HG02884 (cell line): ENCODE measurements around the gene RFC2.
A peak's percentile ranks its signal among the peaks of the same experiment; 100 is the strongest.
"Not testable (repeated sequence)": the region's sequence is repeated elsewhere in the genome, so short reads cannot be mapped to it uniquely, and the experiment has no call there.

Experiments used
- ATAC-seq: cut with Tn5 transposase; IDR thresholded peaks from one replicate; pipeline ENCODE4 v1.9.1; 2021; ENCODE audit warnings: mild to moderate bottlenecking, moderate library complexity; ENCODE audit not compliant: unreplicated experiment

Gene RFC2

DNA sequence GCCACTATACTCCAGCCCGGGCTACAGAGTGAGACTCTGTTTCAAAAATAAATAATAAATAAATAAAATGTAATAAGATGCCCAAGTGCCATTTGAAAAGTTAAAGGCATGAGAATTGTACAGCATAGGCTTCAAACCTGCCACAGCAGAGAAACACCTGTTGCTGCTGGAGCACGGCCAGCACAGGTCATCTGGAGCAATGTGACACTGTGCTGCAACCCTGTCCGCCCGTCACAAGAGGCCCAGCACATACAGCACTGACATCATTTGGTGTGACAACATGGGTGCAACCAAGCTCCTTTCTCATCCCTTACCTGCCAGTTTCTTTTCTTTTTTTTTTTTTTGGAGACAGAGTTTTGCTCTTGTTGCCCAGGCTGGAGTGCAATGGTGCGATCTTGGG, 1.3 kb downstream of the RFC2 start:
- ATAC-seq: no peak

DNA sequence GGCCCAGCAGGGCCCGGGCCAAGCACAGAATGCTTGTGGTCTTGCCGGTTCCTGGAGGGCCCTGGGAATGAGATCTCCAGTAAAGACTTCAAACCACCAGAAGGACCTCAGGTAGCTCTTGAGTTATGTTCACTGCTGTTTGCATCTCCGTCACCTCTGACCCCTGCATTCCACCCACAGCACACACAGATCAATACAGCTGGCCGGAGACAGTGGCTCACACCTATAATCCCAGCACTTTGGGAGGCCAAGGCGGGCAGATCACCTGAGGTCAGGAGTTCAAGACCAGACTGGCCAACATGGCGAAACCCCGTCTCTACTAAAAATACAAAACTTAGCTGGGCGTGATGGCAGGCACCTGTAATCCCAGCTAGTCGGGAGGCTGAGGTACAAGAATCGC, 5.1 kb downstream of the RFC2 start:
- ATAC-seq: not testable (repeated sequence)

DNA sequence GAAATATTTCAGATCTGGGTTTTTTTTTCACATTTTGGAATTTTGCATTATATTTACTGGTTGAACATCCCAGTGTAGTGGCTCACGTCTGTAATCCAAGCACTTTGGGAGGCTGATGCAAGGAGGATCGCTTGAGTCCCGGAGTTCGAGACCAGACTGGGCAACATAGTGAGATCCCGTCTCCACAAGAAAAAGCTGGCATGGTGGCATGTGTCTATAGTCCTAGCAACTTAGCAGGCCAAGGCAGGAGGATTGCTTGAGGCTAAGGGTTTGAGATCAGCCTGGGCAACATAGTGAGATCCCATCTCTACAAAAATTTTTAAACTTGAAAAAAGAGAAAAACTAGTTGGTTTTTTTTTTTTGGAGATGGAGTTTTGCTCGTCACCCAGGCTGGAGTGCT, 6.0 kb downstream of the RFC2 start:
- ATAC-seq: no peak

DNA sequence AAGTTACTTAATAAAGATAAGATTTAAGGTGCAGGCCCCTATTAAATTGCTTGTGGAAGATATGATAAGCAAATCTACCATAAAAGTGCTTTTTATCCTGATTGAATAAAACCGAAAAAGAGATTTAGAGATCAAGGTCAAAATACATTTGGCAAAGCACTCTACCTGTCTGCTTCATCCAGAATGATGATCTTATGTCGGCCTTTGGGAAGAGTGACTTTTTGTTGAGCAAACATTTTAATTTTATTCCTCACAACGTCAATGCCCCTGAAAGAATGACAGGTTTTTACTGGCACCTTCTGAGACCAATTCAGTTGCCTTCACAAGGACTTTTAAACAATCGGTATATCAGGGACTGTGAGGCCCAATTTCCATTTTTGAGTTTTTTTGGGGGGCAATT, 7.7 kb downstream of the RFC2 start:
- no peak for ATAC-seq

DNA sequence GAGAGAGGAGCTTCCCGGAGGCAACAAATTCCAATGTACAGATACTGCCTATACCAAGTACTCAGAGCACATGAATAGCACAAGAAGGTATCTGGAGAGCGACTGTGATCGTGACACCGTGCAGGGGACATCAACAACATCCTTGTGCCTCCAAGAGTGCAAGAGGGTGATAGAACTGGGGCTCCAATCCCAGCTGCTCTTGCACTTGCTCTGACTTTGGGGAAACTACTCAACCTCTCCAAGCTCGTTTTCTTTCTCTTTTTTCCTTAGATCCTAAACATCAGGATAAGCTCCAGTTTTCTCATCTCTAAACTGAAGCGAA, 12.1 kb downstream of the RFC2 start:
- no peak for ATAC-seq

DNA sequence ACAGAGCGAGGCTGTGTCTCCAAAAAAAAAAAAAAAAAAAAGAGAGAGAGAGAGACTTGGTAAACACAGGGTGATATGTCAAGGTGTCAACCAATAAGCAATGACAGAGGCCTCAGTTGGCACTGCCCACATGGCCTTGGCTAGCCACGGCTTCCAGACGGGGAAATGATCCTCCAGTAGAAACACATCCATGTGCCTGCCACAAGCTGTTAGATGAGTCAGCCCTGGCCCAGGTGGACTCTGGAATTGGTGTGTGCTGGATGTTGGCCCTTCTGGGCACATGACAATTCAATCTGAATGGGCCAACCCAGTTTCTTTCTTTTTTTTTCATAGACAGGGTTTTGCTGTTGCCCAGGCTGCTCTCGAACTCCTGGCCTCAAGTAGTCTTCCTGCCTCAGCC, 13.7 kb downstream of the RFC2 start:
- ATAC-seq: no peak

DNA sequence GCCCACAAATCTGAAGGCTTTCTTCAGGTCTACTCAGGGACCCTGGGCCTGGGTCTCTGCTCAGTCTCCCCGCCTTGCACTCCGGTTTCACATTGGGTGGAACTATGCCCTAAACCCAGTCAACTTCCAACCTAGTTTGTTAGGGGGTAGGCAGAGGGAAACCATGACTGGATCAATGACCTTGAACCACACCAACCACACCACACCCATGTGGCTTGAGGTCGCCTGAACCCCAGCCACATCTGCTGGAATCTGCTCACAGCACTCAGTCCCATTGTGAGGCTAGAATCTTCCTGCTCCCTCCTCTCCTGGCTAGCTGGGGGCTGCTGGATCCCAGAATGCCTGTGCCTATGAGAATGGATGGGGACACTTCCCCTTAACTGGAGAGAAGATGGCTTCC, 17.9 kb downstream of the RFC2 start:
- ATAC-seq: no peak

DNA sequence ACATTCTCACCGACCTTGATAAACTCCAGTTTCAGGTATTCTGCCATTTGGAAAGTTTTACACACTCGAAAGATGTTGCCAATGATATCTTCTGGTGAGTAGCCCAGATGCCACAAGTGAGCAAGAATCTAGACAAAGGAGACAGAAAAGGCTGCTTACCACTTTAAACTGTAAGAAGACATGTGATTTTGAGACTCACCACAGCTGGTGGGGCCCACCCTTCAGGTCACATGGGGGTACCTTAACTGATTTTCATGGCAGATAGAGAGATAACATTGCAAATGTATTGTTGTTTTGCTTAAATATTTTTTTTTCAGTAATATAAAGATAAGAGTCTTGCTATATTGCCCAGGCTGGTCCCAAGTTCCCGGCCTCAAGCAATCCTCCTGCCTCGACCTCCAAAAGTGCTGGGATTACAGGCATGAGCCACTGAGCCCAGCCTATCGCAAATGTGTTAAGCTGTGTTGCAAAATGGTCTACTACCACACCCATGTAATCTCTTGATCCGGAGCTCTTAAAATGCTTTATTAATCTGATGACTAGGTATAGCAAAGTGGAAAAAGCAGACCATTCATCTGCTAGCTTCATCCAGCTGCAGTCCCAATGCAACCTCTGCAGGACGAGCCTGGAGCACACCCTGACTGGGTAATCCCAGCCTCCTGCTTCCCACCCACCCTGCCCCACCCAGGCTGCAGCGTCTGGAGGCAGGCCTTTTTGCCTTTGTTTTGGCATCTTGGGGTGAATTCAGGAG, 18.5 kb downstream of the RFC2 start:
- no peak for ATAC-seq

DNA sequence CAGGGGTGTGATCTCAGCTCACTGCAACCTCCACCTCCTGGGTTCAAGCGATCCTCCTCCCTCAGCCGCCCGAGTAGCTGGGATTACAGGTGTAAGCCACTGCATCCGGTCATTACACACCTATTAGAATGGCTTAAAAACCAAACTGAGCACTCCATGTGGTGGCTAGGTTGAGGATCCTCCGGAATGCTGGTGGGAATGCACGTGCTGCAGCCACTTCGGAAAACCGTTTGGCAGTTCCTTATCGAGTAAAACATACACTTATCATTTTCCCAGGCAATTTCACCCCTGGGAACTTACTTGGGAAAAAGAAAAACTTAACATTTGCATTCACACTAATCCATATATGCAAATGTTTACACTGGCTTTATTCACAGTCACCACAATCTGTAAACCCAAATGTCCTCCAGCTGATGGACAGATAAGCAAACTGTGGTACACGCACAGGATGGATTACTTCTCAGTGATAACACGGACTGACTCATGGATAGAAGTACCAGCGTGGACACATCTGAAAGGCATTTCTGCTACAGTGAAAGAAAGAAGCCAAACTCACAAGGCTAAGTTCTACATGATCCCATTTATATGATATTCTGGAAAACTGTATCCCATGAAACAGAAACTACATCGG, 20.4 kb downstream of the RFC2 start:
- ATAC-seq: no peak

DNA sequence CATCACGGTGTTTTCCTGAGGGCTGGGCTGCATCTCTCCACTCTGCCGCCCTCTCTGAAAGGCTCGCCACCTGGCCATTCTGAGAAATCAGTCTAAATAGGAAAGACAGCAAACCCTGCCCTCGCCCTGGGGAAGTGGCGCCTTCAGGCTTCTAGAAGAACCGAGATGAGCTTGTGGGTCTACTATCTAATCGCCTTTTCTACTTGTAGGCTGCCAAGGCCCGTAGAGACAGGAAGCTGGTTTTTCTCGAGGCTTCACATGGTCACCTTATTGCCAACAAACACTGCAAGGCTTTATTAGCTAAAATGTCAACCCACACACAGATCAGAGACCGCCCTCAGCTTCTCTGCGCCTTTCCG, 23.0 kb downstream of the RFC2 start:
- peak; percentile 46 for ATAC-seq

DNA sequence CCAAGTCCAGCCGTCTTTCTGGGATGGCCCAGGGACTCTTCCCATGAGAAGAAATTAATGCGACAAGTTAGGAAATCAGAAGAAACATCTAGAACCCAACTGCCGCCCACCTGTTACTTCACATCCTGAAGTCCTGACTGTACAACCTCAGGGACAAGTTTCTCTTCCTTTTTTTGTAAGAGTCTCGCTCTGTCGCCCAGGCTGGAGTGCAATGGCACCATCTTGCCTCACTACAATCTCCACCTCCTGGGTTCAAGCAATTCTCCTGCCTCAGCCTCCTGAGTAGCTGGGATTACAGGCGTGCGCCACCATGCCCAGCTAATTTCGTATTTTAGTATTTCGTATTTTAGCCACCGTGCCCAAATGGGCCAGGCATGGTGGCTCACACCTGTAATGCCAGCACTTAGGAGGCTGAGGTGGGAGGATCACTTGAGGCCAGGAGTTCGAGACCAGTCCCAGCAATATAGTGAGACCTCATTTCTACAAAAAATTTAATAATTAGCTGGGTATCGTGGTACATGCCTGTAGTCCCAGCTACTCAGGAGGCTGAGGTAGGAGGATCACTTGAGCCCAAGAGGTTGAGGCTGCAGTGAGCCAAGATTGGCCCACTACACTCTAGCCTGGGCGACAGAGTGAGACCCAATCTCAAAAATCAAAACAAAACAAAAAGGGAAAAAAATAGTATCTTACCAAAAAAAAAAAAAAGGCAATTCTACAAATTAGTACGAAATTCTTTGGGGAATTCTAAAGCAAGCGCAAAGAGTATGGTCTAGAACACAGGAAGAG, 23.6 kb downstream of the RFC2 start:
- ATAC-seq: peak; percentile 5

DNA sequence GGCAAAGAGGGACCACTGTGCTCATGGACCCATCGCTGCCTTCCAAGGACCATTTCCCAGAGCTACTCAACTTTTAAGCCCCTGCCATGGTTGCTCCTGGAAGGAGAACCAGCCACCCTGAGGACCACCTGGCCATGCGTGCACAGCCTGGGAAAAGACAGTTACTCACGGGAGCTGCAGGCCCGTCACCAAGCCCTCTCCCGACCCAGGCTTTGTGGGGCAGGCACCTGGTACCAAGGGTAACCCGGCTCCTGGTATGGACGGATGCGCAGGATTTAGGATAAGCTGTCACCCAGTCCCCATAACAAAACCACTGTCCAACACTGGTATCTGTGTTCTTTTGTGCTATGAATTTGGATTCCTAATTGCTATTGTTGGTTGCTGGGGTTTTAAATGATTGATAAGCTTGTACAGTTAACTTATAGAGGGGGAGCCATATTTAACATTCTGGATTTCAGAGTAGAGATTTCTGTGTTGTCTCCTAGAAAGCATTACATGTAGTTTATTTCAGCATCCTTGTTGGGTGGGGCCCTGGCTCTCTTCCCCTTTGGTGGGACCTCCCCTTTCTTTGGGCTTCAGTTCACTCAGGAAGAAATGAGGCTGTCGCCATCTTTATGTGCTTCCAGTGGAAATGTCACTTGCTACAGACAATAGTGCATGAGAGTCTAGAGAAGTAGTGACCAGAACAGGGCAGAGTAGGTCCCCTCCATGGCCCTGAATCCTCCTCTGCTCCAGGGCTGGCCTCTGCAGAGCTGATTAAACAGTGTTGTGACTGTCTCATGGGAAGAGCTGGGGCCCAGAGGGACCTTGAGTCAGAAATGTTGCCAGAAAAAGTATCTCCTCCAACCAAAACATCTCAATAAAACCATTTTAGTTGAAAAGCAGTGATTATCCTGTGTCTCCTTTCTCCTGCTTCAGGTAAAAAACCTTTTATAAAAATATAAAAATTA, 25.0 kb downstream of the RFC2 start:
- no peak for ATAC-seq

DNA sequence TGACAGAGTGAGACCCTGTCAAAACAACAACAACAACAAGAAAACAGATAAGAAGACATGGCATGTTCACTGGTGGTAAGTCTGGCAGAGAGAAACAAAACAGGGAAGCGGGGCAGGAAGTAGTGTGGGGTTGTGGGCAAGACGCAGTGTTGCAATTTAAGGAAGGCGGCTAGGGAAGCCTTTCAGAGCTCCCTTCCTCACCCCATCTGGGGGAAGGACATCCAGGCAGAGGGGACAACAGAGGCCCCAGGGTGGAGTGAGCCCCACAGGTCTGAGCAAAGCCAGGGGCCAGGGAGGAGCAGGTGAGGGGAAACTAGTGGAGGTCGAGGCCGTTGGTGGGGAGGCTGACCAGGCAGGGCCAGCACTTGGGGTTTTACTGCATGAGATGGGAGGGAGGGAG, 27.6 kb downstream of the RFC2 start:
- ATAC-seq: no peak

DNA sequence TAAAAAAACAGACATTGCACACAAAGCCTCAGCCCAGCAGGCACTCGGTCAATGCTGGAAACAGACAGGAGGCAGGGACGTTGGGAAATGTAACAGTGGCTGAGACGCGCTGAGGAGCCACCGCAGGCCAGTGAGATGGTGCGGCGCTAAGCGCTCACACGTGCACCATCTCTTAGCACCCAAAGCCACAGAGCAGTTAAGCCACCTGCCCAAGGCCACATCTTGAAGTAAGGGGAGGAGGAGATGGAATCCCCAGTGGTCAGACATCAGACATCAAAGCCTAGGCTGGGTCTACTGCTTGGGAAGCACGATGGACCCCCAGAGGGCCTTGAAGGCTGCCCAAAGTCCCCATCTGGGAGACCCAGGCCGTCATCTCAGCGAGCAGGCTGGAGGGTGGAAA, 28.8 kb downstream of the RFC2 start:
- ATAC-seq: no peak

DNA sequence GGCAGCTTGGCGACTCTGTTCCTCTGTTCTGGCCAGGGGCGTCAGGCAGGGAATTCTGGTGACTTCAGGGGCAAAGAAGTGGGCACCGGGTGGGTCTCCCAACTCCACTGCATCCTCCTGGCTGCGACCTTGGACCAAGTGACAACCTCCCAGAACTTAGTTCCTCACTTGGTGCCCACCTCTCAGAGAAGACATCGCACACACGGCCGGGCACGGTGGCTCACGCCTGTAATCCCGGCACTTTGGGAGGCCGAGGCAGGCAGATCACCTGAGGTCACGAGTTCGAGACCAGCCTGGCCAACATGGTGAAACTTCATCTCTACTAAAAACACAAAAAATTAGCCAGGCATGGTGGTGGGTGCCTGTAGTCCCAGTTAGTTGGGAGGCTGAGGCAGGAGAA, 29.3 kb downstream of the RFC2 start:
- not testable (repeated sequence) for ATAC-seq

DNA sequence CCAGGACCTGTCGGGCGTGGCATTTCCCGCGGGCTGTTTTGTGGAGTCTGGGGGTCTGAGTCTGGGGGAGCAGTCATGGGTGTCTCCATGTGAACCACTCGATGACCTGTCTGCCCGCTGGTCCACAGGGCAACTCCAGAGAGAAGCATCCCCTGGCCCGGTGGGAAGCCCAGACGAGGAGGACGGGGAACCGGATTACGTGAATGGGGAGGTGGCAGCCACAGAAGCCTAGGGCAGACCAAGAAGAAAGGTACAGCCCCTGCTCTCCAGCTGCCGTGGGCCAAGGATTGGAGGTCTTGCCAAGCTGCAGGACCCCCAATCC, 29.7 kb downstream of the RFC2 start:
- no peak for ATAC-seq

DNA sequence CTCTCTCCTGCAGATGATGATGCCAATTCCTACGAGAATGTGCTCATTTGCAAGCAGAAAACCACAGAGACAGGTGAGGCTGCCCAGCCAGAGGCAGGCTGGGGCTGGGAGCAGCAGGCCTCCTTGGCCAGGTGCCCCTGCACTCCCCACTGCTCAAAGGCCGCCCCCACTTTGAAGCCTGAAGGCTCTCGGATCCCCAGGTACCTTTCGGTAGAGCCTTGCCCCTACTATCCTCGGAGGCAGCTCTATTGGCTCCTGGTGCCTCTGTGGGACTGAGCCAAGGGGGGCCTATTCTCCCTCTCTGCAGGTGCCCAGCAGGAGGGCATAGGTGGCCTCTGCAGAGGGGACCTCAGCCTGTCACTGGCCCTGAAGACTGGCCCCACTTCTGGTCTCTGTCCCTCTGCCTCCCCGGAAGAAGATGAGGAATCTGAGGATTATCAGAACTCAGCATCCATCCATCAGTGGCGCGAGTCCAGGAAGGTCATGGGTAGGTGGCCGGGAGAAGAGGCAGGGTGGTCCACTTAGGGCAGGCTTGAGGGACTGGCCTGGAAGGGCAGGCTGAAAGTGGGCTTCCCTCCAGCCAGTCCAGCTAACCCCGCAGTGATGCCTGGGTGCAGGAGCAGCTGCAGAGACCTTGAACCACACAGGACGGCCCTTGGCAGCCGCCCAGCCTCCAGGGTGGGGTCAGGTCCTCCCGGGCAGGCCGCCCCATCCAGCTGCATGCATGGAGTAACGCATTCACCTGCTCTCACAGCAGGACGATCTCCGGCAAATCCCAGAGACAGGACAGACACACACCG, 30.3 kb downstream of the RFC2 start:
- no peak for ATAC-seq

DNA sequence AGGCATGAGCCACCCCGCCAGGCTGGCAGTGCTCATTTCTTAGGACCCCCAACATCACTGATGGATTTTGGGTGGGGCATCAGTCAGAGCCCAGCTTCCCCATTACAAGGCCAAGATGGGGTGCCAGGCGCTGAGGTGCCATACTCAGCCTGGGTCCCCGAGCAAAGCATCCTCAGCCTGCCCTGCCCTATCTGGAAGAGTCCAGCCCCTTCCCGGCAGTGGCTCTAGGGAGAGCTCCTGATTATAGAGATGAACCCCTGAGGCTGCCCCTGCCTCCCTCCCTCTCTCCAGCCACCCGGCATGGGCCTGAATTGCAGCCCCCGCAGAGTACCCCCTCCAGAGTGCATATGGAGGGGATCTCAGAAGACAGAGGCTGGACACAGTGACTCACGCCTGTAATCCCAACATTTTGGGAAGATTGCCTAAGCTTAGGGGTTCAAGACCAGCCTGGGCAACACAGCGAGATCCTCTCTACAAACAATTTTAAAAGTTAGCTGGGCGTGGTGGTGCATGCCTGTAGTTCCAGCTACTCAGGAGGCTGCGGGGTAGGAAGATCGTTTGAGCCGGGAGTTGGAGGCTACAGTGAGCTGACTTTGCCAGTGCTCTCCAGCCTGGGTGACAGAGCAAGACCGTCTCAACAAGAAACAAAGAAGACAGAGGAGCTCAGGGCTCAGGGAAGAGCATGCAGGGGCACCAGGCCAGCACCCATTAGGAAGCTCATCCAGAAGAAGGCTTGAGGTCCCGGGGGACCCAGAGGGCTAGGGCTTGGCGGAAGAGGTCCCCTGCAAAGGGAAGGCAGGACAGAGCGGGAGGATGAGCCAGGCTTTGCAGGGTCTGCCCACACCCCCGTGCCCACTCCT, 31.1 kb downstream of the RFC2 start:
- no peak for ATAC-seq

DNA sequence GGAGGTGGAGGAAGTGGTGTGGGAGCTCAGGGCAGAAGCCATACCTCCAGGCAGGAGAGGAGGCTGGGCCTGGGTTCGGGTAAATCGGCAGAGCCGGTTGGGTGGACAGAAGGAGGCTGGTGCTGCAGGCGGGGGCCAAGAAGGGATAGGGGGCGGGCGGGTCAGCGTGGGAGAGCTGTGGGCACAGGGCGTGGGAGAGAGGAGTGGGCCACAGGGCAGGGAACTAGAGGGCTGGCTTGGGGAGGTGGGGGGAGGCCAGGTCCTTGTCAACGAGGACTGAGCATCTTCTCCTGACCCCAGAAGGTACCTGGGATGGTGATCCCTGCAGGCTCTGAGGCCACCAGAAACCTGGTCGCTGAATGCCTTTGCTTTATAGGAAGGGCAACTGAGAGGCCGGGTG, 32.5 kb downstream of the RFC2 start:
- ATAC-seq: no peak

DNA sequence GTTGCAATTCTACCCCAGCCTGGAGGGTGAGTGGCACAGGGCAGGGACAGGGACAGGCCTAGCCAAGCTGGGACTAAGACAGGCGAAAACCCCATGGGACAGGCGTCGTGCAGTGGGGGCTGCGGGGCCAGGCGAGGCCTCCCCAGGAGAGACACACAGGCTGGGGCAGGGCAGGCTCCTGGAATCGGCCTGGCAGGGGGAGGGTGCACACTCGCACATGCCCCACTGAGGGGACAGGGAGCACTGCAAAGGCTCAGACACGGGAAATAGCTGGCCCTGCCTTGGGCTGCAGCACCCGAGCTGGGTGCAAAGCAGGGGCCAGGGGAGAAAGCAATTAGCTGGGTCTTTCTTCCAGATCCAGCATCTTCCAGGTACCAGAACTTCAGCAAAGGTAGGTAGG, 34.0 kb downstream of the RFC2 start:
- ATAC-seq: no peak
